Measurements from ENCODE around the gene ESYT2. TPM values are rescaled to one million over a fixed set of nuclear protein-coding genes. Genes with fewer than 3 reads are reported as not detected.

Gene ESYT2
- total RNA-seq, 1 experiment from 2014 or later, result 68.2 TPM

DNA sequence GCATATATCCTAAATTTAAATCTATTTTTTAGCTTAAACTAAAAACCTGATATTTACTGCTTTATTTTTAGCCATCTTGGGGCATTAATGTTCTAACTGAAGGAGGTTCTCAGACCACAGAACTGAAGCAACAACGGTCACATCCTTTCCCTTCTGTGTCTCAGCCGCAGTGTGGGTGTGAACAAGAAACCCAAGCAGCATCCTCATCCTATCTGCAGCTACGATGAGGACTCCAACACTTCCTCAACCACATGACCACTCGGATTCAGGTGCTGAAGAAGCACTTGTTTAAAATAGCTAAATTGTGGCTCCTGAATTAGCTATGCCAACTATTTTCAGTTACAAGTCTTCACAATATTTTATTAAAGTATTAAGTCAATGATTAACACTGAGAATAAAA is 5.3 kb downstream of the ESYT2 start:
- TF ChIP-seq, protein P1, sequence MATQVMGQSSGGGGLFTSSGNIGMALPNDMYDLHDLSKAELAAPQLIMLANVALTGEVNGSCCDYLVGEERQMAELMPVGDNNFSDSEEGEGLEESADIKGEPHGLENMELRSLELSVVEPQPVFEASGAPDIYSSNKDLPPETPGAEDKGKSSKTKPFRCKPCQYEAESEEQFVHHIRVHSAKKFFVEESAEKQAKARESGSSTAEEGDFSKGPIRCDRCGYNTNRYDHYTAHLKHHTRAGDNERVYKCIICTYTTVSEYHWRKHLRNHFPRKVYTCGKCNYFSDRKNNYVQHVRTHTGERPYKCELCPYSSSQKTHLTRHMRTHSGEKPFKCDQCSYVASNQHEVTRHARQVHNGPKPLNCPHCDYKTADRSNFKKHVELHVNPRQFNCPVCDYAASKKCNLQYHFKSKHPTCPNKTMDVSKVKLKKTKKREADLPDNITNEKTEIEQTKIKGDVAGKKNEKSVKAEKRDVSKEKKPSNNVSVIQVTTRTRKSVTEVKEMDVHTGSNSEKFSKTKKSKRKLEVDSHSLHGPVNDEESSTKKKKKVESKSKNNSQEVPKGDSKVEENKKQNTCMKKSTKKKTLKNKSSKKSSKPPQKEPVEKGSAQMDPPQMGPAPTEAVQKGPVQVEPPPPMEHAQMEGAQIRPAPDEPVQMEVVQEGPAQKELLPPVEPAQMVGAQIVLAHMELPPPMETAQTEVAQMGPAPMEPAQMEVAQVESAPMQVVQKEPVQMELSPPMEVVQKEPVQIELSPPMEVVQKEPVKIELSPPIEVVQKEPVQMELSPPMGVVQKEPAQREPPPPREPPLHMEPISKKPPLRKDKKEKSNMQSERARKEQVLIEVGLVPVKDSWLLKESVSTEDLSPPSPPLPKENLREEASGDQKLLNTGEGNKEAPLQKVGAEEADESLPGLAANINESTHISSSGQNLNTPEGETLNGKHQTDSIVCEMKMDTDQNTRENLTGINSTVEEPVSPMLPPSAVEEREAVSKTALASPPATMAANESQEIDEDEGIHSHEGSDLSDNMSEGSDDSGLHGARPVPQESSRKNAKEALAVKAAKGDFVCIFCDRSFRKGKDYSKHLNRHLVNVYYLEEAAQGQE (IDR thresholded peaks at IDR 0.05; ENCODE audit: low read depth), result no peak
- no peak for TF ChIP-seq ELF1 (IDR thresholded peaks at IDR 0.05; ENCODE audit: borderline replicate concordance, low read depth)
- TF ChIP-seq SRF (IDR thresholded peaks at IDR 0.05; ENCODE audit: low read depth), result no peak
- TF ChIP-seq ZNF274 (IDR thresholded peaks at IDR 0.05; ENCODE audit: low read depth, low read length), result no peak
- TF ChIP-seq POLR2A (IDR thresholded peaks at IDR 0.05; ENCODE audit: borderline replicate concordance, extremely low read depth, insufficient read depth, insufficient read length), result no peak
- TF ChIP-seq SP1 (IDR thresholded peaks at IDR 0.05; ENCODE audit: low read depth), result no peak
- no peak for TF ChIP-seq EZH2 (IDR thresholded peaks at IDR 0.05)
- TF ChIP-seq EGR1 (IDR thresholded peaks at IDR 0.05; ENCODE audit: low read depth), result no peak
- TF ChIP-seq POLR2AphosphoS5 (IDR thresholded peaks at IDR 0.05; ENCODE audit: low read depth, low read length), result no peak
- TF ChIP-seq, protein P2, sequence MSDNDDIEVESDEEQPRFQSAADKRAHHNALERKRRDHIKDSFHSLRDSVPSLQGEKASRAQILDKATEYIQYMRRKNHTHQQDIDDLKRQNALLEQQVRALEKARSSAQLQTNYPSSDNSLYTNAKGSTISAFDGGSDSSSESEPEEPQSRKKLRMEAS (IDR thresholded peaks at IDR 0.05), result no peak
- no peak for TF ChIP-seq RAD21 (IDR thresholded peaks at IDR 0.05; ENCODE audit: low read depth)
- TF ChIP-seq, protein P3, sequence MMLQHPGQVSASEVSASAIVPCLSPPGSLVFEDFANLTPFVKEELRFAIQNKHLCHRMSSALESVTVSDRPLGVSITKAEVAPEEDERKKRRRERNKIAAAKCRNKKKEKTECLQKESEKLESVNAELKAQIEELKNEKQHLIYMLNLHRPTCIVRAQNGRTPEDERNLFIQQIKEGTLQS (IDR thresholded peaks at IDR 0.05), result no peak
- no peak for TF ChIP-seq YY1 (IDR thresholded peaks at IDR 0.05; ENCODE audit: extremely low read depth, insufficient replicate concordance, low read depth, low read length)
- Histone ChIP-seq H3K27ac (ENCODE audit: low read depth, low read length) (no peak overlapping the region), H3K36me3 (ENCODE audit: control insufficient read depth in 1 of 2, insufficient read depth in 2 of 2, low read length in 2 of 2) (0 out of 4 replicates have a peak, but pooled peaks cover 0 to 3% of the 10 kb centered on the region in 2 experiments), H3K79me2 (ENCODE audit: insufficient read depth, low read length) (peaks cover 100% of the 10 kb centered on the region), H3K4me2 (ENCODE audit: low read length) (peak overlapping the region; percentile 0; the same call in 1 of the 2 replicates), H4K20me1 (ENCODE audit: insufficient read depth) (peaks cover 8% of the 10 kb centered on the region; the same call in 1 of the 2 replicates), H3K9me2 (ENCODE audit: insufficient read depth) (no peaks in the 10 kb centered on the region), H3K4me3 (replicated peaks in 1 of 2; ENCODE audit: low read depth in 1 of 2, low read length in 2 of 2) (no peak overlapping the region), H3K9me3 (ENCODE audit: control insufficient read depth in 1 of 2, insufficient read depth in 1 of 2, low read depth in 1 of 2, low read length in 2 of 2) (no peaks in the 10 kb centered on the region), H3K9ac (ENCODE audit: low read length) (no peak overlapping the region), H2AFZ (ENCODE audit: low read depth, low read length, poor library complexity, severe bottlenecking) (no peak overlapping the region), H3K27me3 (ENCODE audit: insufficient read depth, low read length) (no peaks in the 10 kb centered on the region), H3K4me1 (ENCODE audit: control insufficient read depth in 1 of 2, insufficient read depth in 2 of 2, low read length in 2 of 2) (peaks cover 43 to 67% of the 10 kb centered on the region in 2 experiments)
- DNase-seq (ENCODE audit: low read depth, low spot score) (no peak), ATAC-seq (no peak)
- no TSS peak for BruUV-seq (replicated peaks)
- ChIA-PET POLR2A (no interaction called here), CTCF (no interaction called here), RAD21 (ENCODE audit: low non-redundant PET in 1 of 2, low total read pairs in 2 of 2, uncharacterized antibody in 2 of 2, unreplicated experiment in 2 of 2) (no interaction called here)
- intact Hi-C loops (cut with micrococcal nuclease), result loop anchor here (10.0 kb wide), 1 partner anchor 119 kb away; the partner anchor contains the start of gene NCAPG2

Data from HCT116 (cell line).